OCI-LY7 (cell line): ENCODE results near the gene DAW1.

ENCODE experiments used
- EZH2phosphoT487 ChIP-seq: fragments of 200-600 bp; sonication (generic); IDR thresholded peaks from 2 replicates; pipeline ENCODE4 v1.6.1; 2018; ENCODE audit warnings: low read depth, borderline replicate concordance, mild to moderate bottlenecking, mixed run types, antibody characterized with exemption, low read length, moderate library complexity, mixed read lengths
- TF ChIP-seq, protein P1 (sequence below): fragments of 200-600 bp; sonication (generic); conservative IDR thresholded peaks from 2 replicates; pipeline ENCODE4 v1.5.1; 2014; ENCODE audit warnings: mild to moderate bottlenecking, antibody characterized with exemption, low read length, moderate library complexity, mixed read lengths

DNA sequence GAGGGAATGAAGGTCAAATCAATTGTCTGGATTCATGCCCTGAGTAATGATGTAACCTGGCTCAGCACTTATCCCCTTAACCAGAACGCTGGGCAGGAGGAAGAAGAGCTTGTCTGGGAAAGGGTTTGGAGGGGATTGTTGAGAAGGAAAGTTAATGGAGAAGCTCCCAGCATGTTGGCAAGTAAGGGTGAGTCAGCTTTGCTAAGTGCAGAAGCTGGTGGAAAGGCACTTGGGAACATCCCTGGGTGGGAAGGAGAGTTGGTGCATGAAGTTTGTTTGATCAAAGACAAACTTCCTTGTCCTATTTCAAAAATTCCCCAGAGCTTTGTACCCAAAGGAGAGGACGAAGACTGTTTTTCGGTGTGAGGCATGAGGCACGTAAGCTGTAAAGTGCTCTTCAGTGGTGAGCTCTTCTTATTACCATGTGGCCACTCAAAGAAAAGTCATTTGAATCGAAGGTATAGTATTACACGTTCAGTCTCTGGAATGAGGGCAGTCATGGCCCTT lies 17.6 kb upstream of the DAW1 start:
- TF ChIP-seq EZH2phosphoT487 = no peak
- TF ChIP-seq, protein P1, sequence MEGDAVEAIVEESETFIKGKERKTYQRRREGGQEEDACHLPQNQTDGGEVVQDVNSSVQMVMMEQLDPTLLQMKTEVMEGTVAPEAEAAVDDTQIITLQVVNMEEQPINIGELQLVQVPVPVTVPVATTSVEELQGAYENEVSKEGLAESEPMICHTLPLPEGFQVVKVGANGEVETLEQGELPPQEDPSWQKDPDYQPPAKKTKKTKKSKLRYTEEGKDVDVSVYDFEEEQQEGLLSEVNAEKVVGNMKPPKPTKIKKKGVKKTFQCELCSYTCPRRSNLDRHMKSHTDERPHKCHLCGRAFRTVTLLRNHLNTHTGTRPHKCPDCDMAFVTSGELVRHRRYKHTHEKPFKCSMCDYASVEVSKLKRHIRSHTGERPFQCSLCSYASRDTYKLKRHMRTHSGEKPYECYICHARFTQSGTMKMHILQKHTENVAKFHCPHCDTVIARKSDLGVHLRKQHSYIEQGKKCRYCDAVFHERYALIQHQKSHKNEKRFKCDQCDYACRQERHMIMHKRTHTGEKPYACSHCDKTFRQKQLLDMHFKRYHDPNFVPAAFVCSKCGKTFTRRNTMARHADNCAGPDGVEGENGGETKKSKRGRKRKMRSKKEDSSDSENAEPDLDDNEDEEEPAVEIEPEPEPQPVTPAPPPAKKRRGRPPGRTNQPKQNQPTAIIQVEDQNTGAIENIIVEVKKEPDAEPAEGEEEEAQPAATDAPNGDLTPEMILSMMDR = no peak
